TTC549 (cell line): ENCODE measurements around the gene AKNA.
A peak's percentile ranks its signal among the peaks of the same experiment; 100 is the strongest.

ENCODE experiments used
- FAIRE-seq: peaks from 2 replicates; lab custom pipeline; 2012; peaks lifted over from hg19 to GRCh38; lab: Jason Lieb, UNC

The AKNA gene

DNA sequence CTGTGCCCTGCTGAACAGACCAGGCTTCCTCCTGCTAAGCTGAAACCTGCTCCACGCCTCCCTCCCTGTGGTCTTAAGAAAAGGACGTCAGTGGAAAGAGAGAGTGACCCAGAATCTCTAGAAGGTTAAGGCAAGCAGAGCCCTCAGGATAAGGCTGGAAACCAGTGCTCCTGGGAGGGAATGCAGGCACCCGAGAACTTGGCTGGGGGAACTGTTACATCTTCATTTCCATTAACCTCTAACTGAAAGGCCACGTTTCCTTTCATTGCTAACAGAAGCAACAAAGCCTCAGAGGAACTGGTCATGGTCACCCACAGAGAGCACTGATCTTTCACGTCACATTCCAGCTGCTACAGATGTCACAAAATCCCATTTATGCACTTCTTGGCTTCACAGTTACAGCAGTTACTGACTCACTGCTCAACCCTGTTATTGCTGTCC lies 26.1 kb upstream of the AKNA start:
- no peak for FAIRE-seq

DNA sequence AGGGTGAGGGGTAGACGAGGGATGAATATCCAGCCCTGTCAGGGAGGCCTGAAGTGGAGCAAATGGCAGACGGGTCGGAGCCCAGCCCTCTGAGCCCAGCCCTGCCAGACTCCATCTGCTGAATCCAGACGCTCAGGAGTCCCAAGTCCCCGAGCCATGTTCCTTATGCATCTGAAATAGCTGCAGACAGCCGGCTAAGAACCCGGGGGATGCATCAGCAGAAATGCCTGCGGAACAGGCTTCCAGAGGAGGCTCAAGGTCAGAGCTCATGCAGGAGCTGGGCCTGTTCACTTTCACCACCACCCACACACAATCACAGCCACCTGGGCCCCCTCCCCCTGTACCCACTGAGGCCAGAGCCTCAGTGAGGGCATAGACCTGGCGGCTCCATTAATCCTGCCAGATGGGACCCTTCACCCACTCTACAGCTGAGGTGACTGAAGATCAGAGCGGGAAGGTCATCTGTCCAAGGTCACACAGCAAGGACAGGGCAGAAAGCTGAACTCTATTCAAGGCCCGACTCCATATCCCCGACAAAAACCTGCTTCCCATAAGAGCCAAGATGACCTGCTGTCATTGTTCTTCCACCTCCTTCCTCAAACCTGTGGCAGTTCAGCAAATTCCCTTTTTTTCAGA lies 24.4 kb upstream of the AKNA start:
- FAIRE-seq, result no peak

DNA sequence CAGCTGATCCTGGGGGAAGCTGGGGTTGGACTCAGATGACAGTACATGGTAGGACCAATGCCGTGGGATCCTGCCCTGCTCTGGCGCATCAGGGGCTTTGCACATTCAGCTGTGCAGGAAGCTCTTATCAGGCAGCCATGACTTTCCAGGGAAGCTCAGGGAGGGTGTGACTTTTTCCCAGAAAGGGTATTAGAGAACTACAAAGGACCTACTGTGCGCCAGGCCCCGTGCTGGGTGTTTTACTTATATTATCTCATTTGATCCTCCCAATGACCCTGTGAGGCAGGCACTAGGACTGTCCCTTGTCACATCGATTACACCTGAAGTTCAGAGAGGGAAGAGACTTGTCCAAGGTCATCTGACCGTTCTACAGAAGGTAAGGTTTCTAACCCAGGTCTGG lies 23.7 kb upstream of the AKNA start:
- FAIRE-seq, result no peak

DNA sequence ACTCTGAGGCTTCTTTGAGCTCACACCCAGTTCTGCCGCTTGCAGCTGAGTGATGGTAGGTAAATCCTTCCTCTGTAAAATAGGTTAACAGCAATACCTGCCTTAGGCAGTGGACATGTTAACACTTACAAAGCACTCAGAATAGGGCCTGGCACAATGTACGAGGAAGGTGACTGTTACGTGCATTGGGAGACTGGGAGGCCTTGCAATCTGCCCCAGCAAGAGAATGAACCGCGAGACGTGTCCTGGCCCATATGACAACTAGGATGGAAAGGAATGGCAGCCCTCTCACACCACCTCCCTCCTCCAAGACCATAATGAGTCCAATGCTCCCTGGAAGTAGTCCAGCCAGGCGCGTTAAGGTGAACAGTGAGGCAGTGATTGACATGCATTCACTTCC lies 23.1 kb upstream of the AKNA start:
- no peak for FAIRE-seq

DNA sequence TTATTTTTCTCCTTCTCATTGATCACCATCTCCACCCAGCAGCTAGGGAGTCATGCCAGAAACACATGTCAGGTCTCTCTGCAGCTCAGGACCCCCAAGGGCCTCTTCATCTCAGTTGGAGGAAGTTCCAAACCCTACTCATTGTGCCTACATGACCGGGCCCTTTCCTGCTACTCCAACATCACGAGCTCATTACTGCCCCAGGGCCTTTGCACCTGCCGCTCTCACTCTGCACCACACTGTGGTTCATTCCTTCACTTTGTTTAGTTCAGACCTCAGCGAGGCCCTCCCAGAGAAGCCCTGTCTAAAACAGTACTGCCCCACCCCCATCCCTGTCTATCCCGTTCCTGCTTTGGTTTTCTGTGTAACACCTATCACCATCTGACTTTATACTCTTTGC lies 22.1 kb upstream of the AKNA start:
- FAIRE-seq, result no peak

DNA sequence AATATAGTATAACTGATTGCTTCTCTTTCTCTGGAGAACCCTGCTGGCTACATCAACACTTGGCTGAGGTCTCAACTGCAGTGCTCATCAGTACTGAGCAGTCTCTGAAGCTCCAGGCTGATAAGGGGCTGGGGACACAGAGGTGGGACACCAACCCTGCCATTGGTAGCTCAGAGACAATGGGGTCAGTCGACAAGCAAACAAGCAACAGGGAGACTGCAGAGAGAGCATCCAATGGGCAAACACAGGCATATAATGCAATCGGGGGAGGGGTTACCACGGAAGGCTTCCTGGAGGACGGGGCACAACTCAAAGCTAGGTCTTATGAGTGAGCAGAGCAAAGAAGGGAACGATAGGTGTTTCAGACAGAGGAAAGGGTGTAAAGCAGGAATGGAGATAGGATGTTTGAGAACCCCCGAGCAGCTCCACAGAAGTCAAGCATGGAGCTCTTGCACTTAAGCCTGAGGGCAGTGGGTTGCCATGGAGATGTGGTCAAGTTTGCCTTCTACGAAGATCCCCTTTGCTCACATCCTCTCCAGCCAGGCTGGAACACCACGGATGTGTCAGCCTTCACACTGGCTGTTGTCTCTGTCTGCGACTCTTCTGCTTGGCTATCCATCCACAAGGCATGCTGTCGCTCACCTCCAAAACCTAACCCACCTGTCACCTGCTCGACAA lies 21.5 kb upstream of the AKNA start:
- FAIRE-seq, result no peak

DNA sequence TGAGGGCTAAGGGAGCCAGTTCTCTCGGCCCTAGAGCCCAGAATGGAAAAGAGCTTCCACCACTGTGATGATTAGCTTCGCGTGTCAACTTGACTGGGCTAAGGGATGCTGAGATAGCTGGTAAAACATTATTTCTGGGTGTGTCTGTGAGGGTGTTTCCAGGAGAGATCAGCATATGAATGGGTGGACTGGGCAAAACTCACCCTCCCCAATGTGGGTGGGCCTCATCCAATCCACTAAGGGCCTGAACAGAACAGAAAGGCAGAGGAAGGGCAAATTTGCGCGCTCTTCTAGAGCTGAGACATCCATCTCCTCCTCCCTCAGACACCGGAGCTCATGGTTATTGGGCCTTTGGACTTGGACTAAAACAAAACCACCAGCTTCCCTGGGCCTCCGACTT lies 20.9 kb upstream of the AKNA start:
- no peak for FAIRE-seq

DNA sequence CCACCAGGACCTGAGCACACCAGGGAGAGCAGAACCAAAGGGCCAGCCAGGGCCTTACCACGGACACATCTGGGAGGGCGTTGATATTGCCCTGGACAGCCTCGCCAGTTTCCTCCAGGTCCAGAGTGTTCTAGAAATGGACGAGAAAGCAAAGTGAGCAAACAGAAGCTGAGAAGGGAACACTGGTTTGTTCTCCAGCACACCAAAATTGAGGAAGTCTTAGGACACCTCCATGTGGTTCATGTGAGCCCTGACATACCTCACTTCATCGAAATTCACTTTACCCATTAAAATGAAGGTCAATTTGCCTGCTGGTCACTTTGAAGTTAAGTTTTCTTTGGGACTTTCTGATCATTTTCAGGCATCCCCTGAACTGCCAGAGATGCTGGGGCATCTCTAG lies 20.1 kb upstream of the AKNA start:
- no peak for FAIRE-seq

DNA sequence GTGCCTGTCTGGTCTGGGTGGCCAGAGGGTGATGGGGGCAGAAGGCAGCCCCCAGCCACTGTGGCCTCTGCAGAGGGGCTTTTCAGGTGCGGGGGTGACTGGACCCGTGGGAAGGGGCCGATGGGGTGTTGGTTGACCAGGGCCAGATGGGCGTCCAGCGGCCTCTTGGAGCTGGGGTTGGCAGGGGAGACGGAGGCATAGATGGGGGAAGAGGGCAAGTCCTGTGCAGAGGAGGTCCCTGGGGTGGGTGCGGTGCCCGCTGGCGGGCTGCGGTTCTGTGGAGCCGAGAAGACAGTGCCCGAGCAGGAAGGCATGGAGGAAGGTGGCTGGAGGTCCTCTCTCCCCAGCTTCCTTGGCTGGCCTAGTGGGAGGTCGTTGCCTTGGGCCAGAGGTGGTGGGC lies 18.7 kb upstream of the AKNA start:
- FAIRE-seq, result no peak

DNA sequence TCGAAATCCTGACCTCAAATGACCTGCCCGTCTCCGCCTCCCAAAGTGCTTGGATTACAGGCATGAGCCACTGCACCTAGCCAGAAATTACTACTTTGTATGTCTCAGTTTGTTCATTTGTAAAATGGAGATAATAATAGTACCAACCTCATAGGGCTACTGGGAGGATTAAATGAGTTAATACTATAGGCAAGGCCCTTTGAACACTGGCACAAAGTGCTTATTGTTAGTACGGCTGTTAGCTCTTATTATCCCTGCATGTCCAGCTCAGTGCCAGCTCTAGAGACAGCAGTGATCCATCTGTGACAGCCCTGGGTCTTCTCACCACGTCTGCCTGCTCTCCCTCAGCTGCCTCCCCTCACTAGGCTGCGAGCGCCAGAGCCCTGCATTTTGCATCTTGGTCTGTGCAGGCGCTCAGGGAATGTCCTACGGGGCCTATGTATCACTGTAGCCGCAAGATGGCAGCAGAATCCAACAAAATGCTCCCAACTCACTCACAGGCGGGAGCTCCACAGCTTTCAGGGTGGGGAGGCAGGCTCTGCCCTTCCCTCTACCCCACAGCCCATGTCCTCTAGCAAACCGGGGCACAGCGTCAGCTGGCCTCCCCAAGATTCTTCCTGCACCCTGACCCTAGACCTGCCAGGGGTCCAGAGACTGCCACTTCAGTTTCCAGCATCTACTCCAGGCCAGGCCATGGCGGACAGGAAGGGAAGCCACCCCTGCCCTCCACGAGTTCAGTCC lies 17.7 kb upstream of the AKNA start:
- peak; percentile 66 for FAIRE-seq

DNA sequence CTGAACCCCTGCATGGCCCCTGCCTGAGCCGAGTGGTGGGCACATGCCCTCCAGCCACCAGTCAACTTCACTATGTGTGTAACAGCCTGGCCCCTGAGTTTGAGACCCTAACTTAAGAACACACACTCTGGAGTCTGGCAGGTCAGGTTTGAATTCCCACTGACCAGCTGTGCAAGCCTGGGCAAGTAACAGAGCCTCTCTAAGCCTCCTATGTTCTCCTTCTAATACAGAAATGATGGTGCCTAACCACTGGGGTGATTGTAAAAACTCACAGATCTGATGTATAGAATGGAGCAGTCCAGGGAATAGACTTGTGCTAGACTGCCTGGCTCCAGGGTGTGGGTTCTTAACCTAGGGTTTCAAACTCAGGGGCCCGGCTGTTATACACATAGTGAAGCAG lies 16.7 kb upstream of the AKNA start:
- FAIRE-seq, result no peak

DNA sequence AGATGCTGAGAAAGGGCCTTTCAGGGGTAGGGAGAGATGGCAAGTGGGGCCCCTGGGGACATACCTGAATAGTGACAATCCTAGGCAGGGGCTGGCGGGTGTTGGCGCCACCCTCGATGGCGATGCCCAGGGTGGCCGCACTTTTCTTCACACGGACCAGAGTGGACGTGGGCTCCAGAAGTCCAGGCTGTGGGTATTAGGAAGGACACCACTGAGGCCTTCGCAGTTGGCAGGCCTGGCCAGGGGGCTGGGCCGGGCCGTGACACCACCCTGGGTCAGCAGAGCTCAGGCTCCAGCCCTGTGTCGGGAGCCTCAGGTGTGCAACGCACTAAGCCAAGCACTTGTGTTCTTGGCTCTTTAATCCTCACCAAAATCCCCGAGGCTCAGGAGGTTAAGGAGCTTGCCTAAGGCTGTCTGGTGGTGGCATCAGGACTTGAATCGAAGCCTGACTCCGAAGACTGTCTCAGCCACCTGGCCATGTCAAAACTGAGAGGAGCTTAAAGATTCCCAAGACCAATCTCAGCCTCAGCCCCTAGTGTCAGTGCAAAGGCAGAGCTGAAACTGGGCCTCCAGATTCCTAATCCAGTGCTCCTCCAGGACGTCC lies 15.5 kb upstream of the AKNA start:
- FAIRE-seq, result no peak

DNA sequence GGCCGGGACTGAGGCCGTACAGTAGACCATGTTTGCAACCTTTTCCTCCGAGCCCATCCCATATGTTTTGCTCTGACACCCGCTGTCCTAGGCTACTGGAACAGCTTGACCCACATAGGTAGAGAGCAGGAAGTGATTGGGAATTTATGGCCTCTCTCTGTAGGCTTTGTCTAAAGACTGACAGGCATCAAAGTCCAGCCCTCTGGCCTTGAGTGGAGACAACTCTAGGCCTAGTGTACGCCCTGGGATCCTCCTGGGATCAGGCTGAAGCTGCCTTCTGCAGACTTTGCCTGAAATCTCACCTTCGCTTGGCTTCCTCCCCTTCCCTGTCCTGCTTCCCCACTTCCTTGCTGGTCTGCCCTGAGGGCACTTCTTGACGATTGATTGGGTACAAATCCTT lies 13.6 kb upstream of the AKNA start:
- no peak for FAIRE-seq

DNA sequence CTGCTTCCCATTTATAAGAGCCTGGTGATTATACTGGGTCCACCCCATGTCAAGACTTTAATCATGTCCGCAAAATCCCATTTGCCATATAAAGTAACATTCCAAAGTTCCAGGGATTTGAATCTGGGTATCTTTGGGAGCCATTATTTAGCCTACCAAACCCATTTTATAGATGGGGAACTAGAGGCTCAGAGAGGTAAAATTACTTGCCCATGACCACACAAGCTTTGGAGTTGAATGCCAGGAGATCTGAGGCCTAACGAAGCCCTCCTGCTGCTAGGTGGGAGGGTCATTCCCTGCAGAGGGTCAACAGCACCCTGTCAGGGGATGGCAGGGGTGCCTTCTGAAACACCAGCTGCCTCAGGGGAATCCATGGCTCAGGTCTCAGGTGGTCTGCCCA lies 13.0 kb upstream of the AKNA start:
- FAIRE-seq, result no peak

DNA sequence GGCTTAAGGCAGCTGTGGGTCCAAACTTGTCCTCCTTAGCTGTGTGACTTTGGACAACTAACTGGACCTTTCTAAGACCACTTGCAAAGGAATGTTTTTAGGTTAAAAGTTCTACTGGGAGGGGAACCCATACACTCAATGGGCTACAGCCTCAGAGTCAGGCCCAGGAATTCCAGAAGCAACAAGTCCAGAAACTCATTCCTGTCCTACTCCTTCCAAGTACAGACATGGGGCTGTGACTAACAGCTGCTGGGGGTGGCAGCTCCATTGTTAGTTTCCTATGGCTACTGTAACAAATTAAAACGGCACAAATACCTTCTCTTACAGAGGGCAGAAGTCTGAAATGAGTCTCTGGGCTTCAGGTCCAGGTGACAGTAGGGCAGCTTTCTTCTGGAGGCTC lies 12.4 kb upstream of the AKNA start:
- no peak for FAIRE-seq

DNA sequence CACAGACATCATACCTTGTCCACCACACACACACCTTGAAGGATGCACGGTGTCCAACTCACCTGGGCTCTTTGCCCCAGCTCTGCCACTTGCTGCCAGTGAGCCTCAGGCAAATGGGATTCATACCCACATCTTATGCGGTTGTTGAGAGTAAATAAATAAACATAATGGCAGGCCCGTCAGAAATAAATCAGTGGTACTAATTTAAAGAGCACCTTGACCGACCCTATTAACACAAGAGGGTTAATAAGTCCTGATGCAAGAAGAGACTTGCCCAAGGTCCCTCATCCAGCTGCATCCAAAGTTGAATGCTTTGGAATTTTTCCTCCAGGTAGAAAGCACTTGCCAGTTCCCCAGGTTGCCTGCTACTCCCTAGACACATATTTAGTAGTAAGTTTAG lies 11.6 kb upstream of the AKNA start:
- FAIRE-seq, result no peak

DNA sequence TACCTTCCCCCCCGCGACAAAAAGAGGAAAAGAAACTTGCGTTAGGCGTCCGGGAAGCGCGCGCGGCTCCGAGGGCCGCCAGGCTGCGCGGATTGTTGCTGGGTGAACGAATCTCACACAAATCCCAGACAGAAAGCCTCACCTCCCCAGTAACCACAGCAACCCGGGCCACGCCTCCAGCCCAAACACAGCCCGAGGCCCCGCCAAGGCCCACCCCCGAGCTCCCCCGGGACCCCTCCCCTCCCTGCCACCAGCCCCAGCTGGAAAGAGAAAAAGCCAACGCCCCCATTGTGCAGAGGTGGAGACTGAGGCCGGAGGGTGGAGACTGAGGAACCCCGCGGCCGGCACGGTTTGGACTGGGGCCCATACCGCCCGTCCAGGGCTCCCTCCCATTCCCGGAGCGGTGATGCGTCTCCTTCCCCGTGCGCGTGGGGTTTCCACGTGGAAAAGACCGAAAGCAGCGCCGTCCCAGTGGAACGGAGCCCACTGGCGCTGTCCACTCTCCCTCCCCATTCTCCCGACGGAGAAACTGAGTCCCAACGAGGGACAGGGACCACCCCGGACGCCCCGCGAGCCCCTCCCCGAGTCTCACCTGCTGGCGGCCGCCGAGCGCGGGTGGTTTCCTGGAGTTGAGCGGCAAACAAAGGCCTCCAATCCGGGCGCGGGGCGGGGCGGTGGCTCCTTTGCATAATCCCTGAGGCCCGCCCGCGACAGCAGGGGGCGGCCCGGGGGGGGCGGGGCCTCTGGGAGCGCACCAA lies 10.2 kb upstream of the AKNA start:
- no peak for FAIRE-seq

DNA sequence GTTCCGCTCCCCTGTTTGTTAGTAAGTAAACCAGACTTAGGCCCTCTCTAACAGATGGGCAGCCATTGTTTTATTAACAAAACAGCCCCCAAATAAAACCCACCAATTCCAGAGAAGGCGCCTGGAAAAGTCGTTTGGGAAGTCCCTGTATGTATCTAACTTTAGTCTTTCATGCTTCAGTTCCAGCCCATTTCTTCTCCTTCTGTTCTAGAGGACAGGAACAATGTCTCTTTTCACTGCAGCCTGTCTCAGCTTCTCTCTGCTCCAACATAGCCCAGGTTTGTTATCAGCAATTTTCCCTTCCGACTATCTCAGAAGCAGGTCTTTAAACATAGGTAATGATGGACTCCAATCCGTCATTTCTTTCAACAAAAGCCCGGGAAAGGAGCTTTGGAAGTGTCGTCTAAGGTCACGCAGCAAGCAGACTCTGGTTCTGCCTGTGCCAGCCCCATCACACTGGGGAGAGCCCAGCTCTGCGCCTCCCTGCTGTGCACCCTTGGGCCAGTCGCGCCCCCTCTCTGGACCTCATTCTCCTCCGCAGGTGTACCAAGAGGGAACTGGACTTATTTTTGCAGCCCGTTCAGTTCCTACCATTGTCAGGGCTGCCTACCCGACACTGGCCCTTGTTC lies 9.6 kb upstream of the AKNA start:
- no peak for FAIRE-seq

DNA sequence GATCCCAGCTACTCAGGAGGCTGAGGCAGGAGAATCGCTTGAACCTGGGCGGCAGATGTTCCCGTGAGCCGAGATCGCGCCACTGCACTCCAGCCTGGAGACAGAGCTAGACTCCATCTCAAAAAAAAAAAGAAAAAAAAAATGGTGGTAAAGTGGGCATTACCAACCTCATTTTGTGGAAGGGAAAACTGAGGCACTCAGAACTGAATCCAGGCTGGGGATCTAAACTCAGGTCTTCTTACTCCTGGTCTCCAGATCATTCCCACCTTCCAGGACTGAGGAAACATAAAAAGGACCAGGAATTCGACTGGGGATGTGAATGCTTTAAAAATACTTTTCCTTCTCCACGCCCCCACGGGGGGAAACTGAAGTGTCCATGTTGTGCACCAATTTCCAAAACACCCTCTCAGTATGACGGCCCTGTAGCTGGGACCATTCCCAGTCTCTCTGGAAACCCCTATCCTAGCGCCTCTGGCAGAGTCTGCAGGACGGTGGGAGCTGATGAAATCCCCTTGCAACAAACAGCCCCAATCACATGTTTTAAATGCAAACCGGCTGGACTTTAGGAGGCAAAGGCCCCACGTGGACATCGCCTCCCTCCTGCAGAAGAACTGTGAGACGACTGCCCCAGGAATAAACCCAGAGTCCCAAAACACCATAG lies 8.9 kb upstream of the AKNA start:
- no peak for FAIRE-seq

DNA sequence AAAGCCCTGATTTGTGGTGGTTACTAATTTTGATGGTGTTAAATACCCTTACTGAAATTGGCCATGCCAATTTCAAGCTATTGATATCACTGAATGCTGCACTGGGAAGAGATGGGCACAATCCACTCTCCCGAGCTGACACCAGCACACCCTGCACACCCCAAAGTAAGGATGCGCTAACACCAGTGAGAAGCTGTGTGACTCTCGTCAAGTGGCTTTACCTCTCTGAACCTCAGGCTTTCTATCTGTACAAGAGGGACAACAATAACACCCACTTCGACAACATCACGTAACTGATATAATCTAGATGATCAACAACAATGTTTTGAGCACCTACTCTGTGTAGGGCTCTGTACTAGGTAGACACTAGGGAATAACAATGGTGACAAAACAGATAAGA lies 8.0 kb upstream of the AKNA start:
- no peak for FAIRE-seq

DNA sequence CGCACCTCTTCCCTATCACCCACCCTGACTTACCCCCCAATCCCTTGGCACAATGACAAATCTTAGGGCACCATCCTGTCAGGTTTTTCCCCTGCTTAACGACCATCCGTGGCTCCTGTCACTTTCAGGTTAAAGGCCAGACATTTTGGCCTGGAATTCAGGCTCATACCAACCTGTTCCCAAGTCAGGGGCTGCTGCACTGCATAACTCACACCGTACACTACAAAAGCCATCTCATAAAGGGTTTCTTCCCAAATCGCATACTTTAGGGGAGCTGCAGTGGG lies 7.5 kb upstream of the AKNA start:
- no peak for FAIRE-seq
